ENCODE data around the gene EXD3.

GRCh38 chr9:137267933-137268355 lies 155.0 kb downstream of the EXD3 start:
- TF ChIP-seq POLR2A (IDR thresholded peaks at IDR 0.05) = no peak
- no peak for TF ChIP-seq CTCF (IDR thresholded peaks at IDR 0.05)
